GM10248 (cell line): ENCODE measurements around the gene PPP6R3.

Source experiments
- CTCF ChIA-PET: fragments of 300-600 bp; sonication (Branson Sonifier 250); formaldehyde crosslinking; extraction: SDS; loops from one replicate; lab custom pipeline; 2021; ENCODE audit warnings: antibody characterized with exemption; lab: Yijun Ruan, JAX
- POLR2A ChIA-PET: fragments of 350-650 bp; sonication (Branson Sonifier 250); formaldehyde crosslinking; extraction: SDS; loops from one replicate; lab custom pipeline; 2020; ENCODE audit warnings: antibody characterized with exemption; lab: Yijun Ruan, JAX
- DNase-seq: peaks from one replicate; pipeline ENCODE4 v3.0.0; 2012; ENCODE audit errors: extremely low spot score
- CTCF ChIP-seq: IDR thresholded peaks from 2 replicates; pipeline ENCODE4 v1.5.1; 2012; ENCODE audit warnings: mild to moderate bottlenecking, low read depth; ENCODE audit errors: extremely low read depth, missing control alignments, control extremely low read depth

Gene PPP6R3, protein sequence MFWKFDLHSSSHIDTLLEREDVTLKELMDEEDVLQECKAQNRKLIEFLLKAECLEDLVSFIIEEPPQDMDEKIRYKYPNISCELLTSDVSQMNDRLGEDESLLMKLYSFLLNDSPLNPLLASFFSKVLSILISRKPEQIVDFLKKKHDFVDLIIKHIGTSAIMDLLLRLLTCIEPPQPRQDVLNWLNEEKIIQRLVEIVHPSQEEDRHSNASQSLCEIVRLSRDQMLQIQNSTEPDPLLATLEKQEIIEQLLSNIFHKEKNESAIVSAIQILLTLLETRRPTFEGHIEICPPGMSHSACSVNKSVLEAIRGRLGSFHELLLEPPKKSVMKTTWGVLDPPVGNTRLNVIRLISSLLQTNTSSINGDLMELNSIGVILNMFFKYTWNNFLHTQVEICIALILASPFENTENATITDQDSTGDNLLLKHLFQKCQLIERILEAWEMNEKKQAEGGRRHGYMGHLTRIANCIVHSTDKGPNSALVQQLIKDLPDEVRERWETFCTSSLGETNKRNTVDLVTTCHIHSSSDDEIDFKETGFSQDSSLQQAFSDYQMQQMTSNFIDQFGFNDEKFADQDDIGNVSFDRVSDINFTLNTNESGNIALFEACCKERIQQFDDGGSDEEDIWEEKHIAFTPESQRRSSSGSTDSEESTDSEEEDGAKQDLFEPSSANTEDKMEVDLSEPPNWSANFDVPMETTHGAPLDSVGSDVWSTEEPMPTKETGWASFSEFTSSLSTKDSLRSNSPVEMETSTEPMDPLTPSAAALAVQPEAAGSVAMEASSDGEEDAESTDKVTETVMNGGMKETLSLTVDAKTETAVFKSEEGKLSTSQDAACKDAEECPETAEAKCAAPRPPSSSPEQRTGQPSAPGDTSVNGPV

GRCh38 chr11:68460741-68461574 lies at the start of gene PPP6R3:
Gene PPP6R3 (plus strand): TSS chr11:68460752. CDS start chr11:68537665, 76,913 bp downstream.
- CTCF ChIA-PET, result interaction anchor here (1.1 kb wide), 1 partner anchor 250 kb away, joined by 3 read pairs; no protein-coding TSS in a partner anchor
- no peak for TF ChIP-seq CTCF
- peak; percentile 41 for DNase-seq
- POLR2A ChIA-PET, result interaction anchor here (0.9 kb wide), 1 partner anchor 695 kb away, joined by 3 read pairs; the partner anchor contains the start of gene SMIM38

GRCh38 chr11:68411501-68411991 lies 49.0 kb upstream of the PPP6R3 start:
- DNase-seq, result no peak
- ChIA-PET POLR2A (no interaction called here), CTCF (interaction anchor here (1.5 to 2.4 kb wide), 2 partner anchors 8 to 27 kb away, joined by 5 to 8 read pairs; no protein-coding TSS in a partner anchor)
- no peak for TF ChIP-seq CTCF

DNA sequence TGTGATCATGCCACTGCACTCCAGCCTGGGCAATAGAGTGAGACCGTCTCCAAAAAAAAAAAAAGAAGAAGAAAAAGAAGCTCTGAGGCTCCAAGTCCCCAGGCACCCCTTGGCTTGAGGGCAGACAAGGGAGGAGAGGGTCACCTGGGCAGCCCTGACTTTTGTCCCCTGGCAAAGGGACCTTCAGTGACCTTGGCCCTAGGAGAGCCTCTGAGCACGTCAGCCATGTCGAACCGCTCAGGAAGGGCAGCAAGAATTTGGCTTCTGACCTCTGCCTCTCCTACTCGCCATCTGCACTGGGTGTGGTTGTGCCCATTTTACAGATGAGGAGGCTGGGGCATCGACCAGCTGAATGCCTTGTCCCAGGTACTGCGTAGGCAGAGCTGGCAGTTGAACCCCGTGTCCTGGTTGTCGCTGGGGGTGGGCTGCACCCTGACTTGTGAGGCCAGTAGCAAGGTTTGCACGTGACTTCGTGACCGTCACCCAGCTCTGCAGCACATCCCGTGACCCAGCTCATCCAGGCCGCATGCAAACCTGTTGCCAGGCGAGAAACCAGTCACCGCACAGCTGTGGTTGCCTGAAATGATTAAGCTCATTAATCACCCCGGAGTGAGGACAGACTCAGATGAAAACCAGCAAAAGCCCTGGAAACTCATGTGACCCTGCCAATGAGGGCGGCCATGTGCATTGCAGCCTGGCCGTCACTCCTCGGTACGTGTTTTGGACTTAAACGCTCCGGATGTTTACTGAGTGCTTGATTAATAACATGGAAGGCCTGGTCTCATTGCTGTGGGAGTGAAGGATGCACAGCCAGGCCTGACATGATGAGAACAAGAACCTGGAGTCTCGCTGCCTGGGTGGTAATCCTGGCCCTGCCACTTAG lies 47.7 kb upstream of the PPP6R3 start:
- no peak for TF ChIP-seq CTCF
- CTCF ChIA-PET, result interaction anchor here (0.9 to 2.4 kb wide), 5 partner anchors 10 to 115 kb away, joined by 3 to 8 read pairs (median 4); no protein-coding TSS in a partner anchor
- POLR2A ChIA-PET, result no interaction called here
- DNase-seq, result no peak

- POLR2A ChIA-PET, result no interaction called here
- CTCF ChIA-PET, result interaction anchor here (1.1 to 2.4 kb wide), 5 partner anchors 10 to 116 kb away, joined by 3 to 8 read pairs (median 5); no protein-coding TSS in a partner anchor
- no peak for TF ChIP-seq CTCF
- no peak for DNase-seq
These were observed 47.0 kb upstream of the PPP6R3 start for GRCh38 chr11:68413591-68413999.

- POLR2A ChIA-PET, result no interaction called here
- DNase-seq, result no peak
- CTCF ChIA-PET, result interaction anchor here (0.8 to 2.1 kb wide), 6 partner anchors 14 to 117 kb away, joined by 3 to 7 read pairs (median 3); no protein-coding TSS in a partner anchor
These were observed 45.9 kb upstream of the PPP6R3 start for GRCh38 chr11:68414496-68415221.

More at GRCh38 chr11:68414496-68415221, 45.9 kb upstream of the PPP6R3 start:
- TF ChIP-seq CTCF, result no peak
